Measurements from ENCODE around the gene CABP1. TPM values are rescaled to one million over a fixed set of nuclear protein-coding genes. Genes with fewer than 3 reads are reported as not detected.

The CABP1 gene
- total and polyA plus RNA-seq, 9 of the 15 experiments (the other 6 are each of a cell fraction or from before 2014, with no cell fraction given), result not detected

DNA sequence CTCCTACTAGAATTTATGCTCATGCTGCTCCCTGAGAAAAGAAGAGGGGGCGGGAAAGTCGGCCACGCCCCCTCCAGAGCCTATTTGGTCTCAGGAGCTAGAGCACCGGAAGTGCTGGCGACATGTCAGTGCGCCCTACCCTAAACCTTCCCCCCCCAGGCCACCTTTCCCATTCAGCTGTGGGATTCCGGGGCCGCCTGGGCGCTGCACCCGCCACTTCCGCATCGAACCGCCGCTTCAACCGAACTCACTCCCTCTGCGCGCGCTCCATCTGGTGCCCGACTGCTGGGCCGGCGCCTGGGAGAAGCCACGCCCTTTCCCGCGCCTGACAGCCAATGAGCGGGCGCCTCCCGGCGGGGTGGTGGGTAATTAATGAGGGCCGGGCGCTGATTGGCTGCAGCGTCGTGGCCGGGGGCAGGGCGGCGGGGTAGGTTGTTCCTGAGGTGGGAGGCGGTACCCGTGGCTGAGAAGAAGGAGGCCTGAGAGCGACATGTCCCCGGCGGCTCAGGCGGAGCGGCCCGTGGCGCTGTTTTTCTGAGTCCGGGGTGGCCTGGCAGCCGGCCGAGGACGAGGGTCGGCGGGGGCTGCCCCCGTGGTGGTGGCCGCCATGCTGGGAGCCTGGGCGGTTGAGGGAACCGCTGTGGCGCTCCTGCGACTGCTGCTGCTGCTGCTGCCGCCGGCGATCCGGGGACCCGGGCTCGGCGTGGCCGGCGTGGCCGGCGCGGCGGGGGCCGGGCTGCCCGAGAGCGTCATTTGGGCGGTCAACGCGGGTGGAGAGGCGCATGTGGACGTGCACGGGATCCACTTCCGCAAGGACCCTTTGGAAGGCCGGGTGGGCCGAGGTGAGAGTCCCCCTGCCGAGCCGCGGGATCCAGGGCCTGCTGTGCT lies 46.5 kb downstream of the CABP1 start, which contains the start of gene MLEC (continued):
- TF ChIP-seq, protein P1, sequence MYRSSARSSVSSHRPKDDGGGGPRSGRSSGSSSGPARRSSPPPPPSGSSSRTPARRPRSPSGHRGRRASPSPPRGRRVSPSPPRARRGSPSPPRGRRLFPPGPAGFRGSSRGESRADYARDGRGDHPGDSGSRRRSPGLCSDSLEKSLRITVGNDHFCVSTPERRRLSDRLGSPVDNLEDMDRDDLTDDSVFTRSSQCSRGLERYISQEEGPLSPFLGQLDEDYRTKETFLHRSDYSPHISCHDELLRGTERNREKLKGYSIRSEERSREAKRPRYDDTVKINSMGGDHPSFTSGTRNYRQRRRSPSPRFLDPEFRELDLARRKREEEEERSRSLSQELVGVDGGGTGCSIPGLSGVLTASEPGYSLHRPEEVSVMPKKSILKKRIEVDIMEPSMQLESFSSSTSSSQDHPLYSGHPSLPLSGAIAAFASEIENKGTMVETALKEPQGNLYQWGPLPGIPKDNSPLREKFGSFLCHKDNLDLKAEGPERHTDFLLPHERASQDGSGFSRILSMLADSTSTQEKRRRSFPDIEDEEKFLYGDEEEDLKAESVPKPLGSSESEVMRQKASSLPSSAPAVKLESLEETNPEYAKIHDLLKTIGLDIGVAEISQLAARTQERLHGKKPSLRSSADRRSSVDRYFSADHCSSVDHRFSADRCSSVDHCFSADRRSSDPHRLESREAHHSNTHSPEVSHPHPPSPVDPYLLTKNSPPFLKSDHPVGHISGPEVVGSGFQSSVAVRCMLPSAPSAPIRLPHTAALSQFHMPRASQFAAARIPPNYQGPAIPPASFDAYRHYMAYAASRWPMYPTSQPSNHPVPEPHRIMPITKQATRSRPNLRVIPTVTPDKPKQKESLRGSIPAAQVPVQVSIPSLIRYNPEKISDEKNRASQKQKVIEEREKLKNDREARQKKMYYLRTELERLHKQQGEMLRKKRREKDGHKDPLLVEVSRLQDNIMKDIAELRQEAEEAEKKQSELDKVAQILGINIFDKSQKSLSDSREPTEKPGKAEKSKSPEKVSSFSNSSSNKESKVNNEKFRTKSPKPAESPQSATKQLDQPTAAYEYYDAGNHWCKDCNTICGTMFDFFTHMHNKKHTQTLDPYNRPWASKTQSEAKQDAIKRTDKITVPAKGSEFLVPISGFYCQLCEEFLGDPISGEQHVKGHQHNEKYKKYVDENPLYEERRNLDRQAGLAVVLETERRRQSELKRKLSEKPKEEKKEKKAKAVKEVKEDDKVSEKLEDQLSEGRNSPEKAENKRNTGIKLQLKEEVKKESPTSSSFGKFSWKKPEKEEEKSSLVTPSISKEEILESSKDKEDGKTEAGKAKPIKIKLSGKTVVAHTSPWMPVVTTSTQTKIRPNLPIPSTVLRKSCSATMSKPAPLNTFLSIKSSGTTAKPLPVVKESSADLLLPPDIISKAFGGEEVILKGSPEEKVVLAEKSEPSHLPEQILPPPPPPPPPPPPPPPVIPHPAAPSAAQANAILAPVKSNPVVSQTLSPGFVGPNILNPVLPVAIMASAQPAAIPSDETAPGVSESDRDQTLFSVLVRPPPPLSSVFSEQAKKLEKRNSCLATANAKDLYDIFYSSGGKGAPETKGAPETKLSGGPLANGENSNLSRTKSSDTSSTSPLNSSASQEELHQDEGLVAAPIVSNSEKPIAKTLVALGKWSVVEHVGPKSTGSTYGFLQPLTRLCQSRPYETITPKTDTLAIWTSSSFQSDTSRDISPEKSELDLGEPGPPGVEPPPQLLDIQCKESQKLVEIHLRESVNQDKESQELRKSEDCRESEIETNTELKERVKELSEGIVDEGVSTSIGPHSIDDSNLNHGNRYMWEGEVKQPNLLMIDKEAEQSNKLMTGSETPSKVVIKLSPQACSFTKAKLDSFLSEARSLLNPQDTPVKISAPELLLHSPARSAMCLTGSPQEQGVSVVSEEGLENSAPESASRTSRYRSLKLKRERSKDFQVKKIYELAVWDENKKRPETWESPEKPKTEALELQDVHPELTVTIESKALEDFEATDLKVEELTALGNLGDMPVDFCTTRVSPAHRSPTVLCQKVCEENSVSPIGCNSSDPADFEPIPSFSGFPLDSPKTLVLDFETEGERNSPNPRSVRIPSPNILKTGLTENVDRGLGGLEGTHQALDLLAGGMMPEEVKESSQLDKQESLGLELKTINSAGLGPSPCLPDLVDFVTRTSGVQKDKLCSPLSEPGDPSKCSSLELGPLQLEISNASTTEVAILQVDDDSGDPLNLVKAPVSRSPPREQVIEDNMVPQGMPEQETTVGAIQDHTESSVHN (IDR thresholded peaks at IDR 0.05; ENCODE audit: borderline replicate concordance in 1 of 2, low read depth in 1 of 2), result no peak
- TF ChIP-seq CXXC5 (CRISPR knock-in tag; IDR thresholded peaks at IDR 0.05) (peak; percentile 79; the same call in 1 of the 2 replicates), HCFC1 (IDR thresholded peaks at IDR 0.05; ENCODE audit: low read depth, low read length) (peak; percentile 83), NFE2L1 (tag; IDR thresholded peaks at IDR 0.05; ENCODE audit: borderline replicate concordance, low read depth) (no peak)
- TF ChIP-seq, protein P2, sequence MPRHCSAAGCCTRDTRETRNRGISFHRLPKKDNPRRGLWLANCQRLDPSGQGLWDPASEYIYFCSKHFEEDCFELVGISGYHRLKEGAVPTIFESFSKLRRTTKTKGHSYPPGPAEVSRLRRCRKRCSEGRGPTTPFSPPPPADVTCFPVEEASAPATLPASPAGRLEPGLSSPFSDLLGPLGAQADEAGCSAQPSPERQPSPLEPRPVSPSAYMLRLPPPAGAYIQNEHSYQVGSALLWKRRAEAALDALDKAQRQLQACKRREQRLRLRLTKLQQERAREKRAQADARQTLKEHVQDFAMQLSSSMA (CRISPR knock-in tag; IDR thresholded peaks at IDR 0.05), result peak; percentile 89
- TF ChIP-seq, protein P3, sequence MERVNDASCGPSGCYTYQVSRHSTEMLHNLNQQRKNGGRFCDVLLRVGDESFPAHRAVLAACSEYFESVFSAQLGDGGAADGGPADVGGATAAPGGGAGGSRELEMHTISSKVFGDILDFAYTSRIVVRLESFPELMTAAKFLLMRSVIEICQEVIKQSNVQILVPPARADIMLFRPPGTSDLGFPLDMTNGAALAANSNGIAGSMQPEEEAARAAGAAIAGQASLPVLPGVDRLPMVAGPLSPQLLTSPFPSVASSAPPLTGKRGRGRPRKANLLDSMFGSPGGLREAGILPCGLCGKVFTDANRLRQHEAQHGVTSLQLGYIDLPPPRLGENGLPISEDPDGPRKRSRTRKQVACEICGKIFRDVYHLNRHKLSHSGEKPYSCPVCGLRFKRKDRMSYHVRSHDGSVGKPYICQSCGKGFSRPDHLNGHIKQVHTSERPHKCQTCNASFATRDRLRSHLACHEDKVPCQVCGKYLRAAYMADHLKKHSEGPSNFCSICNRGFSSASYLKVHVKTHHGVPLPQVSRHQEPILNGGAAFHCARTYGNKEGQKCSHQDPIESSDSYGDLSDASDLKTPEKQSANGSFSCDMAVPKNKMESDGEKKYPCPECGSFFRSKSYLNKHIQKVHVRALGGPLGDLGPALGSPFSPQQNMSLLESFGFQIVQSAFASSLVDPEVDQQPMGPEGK (CRISPR knock-in tag; IDR thresholded peaks at IDR 0.05; ENCODE audit: borderline replicate concordance), result no peak
- TF ChIP-seq, protein P4, sequence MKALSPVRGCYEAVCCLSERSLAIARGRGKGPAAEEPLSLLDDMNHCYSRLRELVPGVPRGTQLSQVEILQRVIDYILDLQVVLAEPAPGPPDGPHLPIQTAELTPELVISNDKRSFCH (CRISPR knock-in tag; IDR thresholded peaks at IDR 0.05), result no peak
- TF ChIP-seq, protein P4 (tag; IDR thresholded peaks at IDR 0.05), result no peak
- TF ChIP-seq, protein P5, sequence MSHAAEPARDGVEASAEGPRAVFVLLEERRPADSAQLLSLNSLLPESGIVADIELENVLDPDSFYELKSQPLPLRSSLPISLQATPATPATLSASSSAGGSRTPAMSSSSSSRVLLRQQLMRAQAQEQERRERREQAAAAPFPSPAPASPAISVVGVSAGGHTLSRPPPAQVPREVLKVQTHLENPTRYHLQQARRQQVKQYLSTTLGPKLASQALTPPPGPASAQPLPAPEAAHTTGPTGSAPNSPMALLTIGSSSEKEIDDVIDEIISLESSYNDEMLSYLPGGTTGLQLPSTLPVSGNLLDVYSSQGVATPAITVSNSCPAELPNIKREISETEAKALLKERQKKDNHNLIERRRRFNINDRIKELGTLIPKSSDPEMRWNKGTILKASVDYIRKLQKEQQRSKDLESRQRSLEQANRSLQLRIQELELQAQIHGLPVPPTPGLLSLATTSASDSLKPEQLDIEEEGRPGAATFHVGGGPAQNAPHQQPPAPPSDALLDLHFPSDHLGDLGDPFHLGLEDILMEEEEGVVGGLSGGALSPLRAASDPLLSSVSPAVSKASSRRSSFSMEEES (CRISPR knock-in tag; IDR thresholded peaks at IDR 0.05), result no peak
- TF ChIP-seq, protein P6, sequence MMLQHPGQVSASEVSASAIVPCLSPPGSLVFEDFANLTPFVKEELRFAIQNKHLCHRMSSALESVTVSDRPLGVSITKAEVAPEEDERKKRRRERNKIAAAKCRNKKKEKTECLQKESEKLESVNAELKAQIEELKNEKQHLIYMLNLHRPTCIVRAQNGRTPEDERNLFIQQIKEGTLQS (IDR thresholded peaks at IDR 0.05), result no peak; the same call in 1 of the 2 replicates
- TF ChIP-seq, protein P6 (CRISPR knock-in tag; conservative IDR thresholded peaks at IDR 0.05), result no peak
